A673 (cell line): ENCODE data around the gene CAMK4. TPM values are rescaled to one million over a fixed set of nuclear protein-coding genes. Genes with fewer than 3 reads are reported as not detected.
"Not testable (repeated sequence)": the region's sequence is repeated elsewhere in the genome, so short reads cannot be mapped to it uniquely, and the experiment has no call there.

ENCODE experiments used
- BruUV-seq: library from RNA; stranded (reverse); fragments of 400-500 nt; replicated peaks from 2 replicates; lab custom pipeline; 2021; lab: Mats Ljungman, UMichigan
- CTCF ChIA-PET: fragments of 300-600 bp; sonication (Branson Sonifier 250); formaldehyde crosslinking; loops from one replicate; lab custom pipeline; 2022; ENCODE audit warnings: antibody characterized with exemption; lab: Charles Lee
- POLR2A ChIA-PET: fragments of 300-600 bp; sonication (Branson Sonifier 250); formaldehyde crosslinking; loops from one replicate; lab custom pipeline; 2022; ENCODE audit warnings: antibody characterized with exemption; ENCODE audit not compliant: low non-redundant PET; lab: Charles Lee
- DNase-seq: peaks from one replicate; pipeline ENCODE4 v3.0.0-alpha.2; 2015; ENCODE audit warnings: low spot score
- H3K27ac ChIP-seq: fragments of 200-600 bp; sonication (generic); 2 replicates; pipeline ENCODE4 v1.5.1; 2016; ENCODE audit warnings: mixed run types, low read depth, mild to moderate bottlenecking, mixed read lengths, antibody characterized with exemption, low read length; ENCODE audit not compliant: poor library complexity, severe bottlenecking
- H3K27me3 ChIP-seq: fragments of 200-600 bp; sonication (generic); replicated peaks from 2 replicates; pipeline ENCODE4 v1.6.1; 2017; ENCODE audit warnings: mixed run types, low read depth, mild to moderate bottlenecking, mixed read lengths, antibody characterized with exemption, low read length; ENCODE audit not compliant: insufficient read depth, poor library complexity
- H3K36me3 ChIP-seq: fragments of 200-600 bp; sonication (generic); 2 replicates; pipeline ENCODE4 v1.6.1; 2016; ENCODE audit warnings: mixed run types, mild to moderate bottlenecking, mixed read lengths, antibody characterized with exemption, low read length; ENCODE audit not compliant: insufficient read depth, poor library complexity, severe bottlenecking
- H3K4me1 ChIP-seq: fragments of 200-600 bp; sonication (generic); 2 replicates; pipeline ENCODE4 v1.6.1; 2017; ENCODE audit warnings: mixed run types, mild to moderate bottlenecking, mixed read lengths, antibody characterized with exemption, low read length; ENCODE audit not compliant: insufficient read depth, poor library complexity, severe bottlenecking
- H3K4me3 ChIP-seq: fragments of 200-600 bp; sonication (generic); 2 replicates; pipeline ENCODE4 v1.5.1; 2016; ENCODE audit warnings: low read depth, mixed run types, mild to moderate bottlenecking, mixed read lengths, low read length; ENCODE audit not compliant: poor library complexity, severe bottlenecking
- H3K9me3 ChIP-seq: fragments of 200-600 bp; sonication (generic); 2 replicates; pipeline ENCODE4 v1.6.1; 2016; ENCODE audit warnings: mixed run types, low read depth, mild to moderate bottlenecking, mixed read lengths, antibody characterized with exemption, low read length; ENCODE audit not compliant: poor library complexity, severe bottlenecking
- EZH2 ChIP-seq: fragments of 200-600 bp; sonication (generic); IDR thresholded peaks from 2 replicates; pipeline ENCODE4 v1.6.1; 2017; ENCODE audit warnings: borderline replicate concordance, low read depth, mild to moderate bottlenecking, mixed read lengths, antibody characterized with exemption, low read length; ENCODE audit not compliant: poor library complexity, severe bottlenecking
- intact Hi-C: fragments of 100-400 bp; cut with micrococcal nuclease; formaldehyde crosslinking; loops from one replicate; pipeline ENCODE4 v1.10.0; 2022; ENCODE audit not compliant: unreplicated experiment
- total RNA-seq: library from RNA; stranded (reverse); gene quantifications from 2 replicates; pipeline ENCODE4 v1.2.3, GENCODE V29; 2021
- TF ChIP-seq, protein P1 (sequence below): fragments of 300-800, 200-600 bp; sonication (generic); conservative IDR thresholded peaks from 2 replicates; pipeline ENCODE4 v1.5.1; 2017; ENCODE audit warnings: low read depth, mild to moderate bottlenecking, antibody characterized with exemption, low read length, moderate library complexity, mixed read lengths

Gene CAMK4
- total RNA-seq, 1 experiment from 2014 or later, result 0.88 TPM

DNA sequence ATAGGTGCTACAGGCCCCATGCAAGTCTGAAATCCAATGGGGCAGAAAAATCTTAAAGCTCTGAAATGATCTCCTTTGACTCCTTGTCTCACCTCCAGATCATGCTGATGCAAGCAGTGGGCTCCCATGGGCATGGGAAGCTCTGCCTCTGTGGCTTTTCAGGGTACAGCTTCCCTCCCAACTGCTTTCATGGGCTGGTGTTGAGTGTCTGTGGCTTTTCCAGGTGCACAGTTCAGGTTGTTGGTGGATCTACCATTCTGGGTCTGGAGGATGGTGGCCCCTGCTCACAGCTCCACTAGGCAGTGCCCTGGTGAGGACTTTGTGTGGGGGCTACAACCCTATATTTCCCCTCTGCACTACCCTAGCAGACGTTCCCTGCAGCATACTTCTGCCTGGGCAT is 184.6 kb downstream of the CAMK4 start:
- no peaks in the 10 kb centered on the region for H3K27me3 ChIP-seq
- no peaks in the 10 kb centered on the region for H3K36me3 ChIP-seq
- no peak overlapping the region for H3K27ac ChIP-seq
- DNase-seq, result no peak
- no peak overlapping the region for H3K4me3 ChIP-seq
- POLR2A ChIA-PET, result no interaction called here
- intact Hi-C loops, result no loop called here
- no peaks in the 10 kb centered on the region for H3K9me3 ChIP-seq
- no peaks in the 10 kb centered on the region for H3K4me1 ChIP-seq
- TF ChIP-seq, protein P1, sequence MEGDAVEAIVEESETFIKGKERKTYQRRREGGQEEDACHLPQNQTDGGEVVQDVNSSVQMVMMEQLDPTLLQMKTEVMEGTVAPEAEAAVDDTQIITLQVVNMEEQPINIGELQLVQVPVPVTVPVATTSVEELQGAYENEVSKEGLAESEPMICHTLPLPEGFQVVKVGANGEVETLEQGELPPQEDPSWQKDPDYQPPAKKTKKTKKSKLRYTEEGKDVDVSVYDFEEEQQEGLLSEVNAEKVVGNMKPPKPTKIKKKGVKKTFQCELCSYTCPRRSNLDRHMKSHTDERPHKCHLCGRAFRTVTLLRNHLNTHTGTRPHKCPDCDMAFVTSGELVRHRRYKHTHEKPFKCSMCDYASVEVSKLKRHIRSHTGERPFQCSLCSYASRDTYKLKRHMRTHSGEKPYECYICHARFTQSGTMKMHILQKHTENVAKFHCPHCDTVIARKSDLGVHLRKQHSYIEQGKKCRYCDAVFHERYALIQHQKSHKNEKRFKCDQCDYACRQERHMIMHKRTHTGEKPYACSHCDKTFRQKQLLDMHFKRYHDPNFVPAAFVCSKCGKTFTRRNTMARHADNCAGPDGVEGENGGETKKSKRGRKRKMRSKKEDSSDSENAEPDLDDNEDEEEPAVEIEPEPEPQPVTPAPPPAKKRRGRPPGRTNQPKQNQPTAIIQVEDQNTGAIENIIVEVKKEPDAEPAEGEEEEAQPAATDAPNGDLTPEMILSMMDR, result no peak
- no peak for TF ChIP-seq EZH2
- CTCF ChIA-PET, result no interaction called here
- no TSS peak for BruUV-seq

DNA sequence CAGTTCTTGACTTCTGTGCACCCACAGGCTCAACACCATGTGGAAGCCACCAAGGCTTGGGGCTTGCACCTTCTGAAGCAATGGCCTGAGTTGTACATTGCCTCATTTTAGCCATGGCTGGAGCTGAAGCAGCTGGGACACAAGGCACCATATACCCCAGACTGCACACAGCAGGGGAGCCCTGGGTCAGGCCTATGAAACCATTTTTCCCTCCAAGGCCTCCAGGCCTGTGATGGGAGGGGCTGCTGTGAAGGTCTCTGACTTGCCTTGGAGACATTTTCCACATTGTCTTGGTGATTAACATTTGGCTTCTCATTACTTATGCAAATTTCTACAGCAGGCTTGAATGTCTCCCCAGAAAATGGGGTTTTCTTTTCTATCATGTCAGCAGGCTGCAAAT is 185.1 kb downstream of the CAMK4 start:
- H3K27me3 ChIP-seq, BruUV-seq, intact Hi-C loops, H3K4me1 ChIP-seq, CTCF ChIA-PET, H3K9me3 ChIP-seq, POLR2A ChIA-PET, H3K4me3 ChIP-seq, DNase-seq, H3K36me3 ChIP-seq, H3K27ac ChIP-seq: not testable (repeated sequence)

DNA sequence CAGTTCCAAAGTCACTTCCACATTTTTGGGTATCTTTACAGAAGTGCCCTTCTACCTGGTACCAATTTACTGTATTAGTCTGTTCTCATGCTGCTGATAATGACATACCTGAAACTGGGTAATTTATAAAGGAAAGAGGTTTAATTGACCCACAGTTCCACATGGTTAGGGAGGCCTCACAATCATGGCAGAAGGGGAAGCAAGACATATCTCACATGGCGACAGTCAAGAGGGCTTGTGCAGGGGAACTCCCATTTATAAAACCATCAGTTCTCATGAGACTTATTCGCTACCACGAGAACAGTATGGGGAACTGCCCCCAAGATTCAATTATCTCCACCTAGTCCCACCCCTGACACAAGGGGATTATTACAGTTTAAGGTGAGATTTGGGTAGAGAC is 185.9 kb downstream of the CAMK4 start:
- DNase-seq, H3K4me3 ChIP-seq, H3K27ac ChIP-seq, POLR2A ChIA-PET, intact Hi-C loops, H3K4me1 ChIP-seq, H3K27me3 ChIP-seq, H3K9me3 ChIP-seq, BruUV-seq, CTCF ChIA-PET, H3K36me3 ChIP-seq: not testable (repeated sequence)

DNA sequence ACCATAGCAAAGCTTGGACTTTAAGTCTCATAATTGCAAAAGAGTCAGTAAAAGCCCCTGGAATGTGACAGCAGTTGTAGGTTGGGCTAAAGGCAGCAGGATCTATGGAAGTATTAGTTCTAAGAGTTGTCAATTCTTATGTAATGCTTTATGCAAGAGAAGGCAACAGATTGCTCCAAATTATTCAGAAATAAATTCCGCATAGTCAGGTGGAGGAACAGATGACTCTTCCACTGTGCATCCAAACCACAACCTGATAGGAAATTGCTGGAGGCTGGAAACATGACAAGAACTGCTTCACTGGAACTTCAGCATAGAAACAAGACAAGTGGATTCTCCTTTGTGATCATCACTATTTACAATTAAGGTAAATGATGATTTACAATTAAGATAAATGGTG is 187.1 kb downstream of the CAMK4 start:
- H3K9me3 ChIP-seq, result no peaks in the 10 kb centered on the region
- no peak for DNase-seq
- no TSS peak for BruUV-seq
- no peak overlapping the region for H3K4me3 ChIP-seq
- CTCF ChIA-PET, result no interaction called here
- H3K27me3 ChIP-seq, result no peaks in the 10 kb centered on the region
- TF ChIP-seq EZH2, result no peak
- TF ChIP-seq, protein P1, result no peak
- no peaks in the 10 kb centered on the region for H3K4me1 ChIP-seq
- no peak overlapping the region for H3K27ac ChIP-seq
- no peaks in the 10 kb centered on the region for H3K36me3 ChIP-seq
- intact Hi-C loops, result no loop called here
- POLR2A ChIA-PET, result no interaction called here
